Heart right ventricle (tissue), 16 donors: Measurements from ENCODE around the gene CNOT8. TPM values are rescaled to one million over a fixed set of nuclear protein-coding genes. Genes with fewer than 3 reads are reported as not detected.
A peak's percentile ranks its signal among the peaks of the same experiment; 100 is the strongest.

Experiments
- ATAC-seq, 8 donors: fragments of 200-7000 bp; cut with Tn5 transposase; one replicate each; pipeline ENCODE4 v1.9.1; 2020; ENCODE audit warnings: mild to moderate bottlenecking in 8 of 8, moderate library complexity in 8 of 8, moderate number of reproducible peaks in 1 of 8
- DNase-seq, 2 donors: peaks; one replicate each; pipeline ENCODE4 v3.0.0-alpha.2; 2020
- H3K27ac ChIP-seq, 10 donors: fragments of 200-600 bp; sonication (generic) in 2 of 10; one replicate each; pipeline versions ENCODE4 v1.5.0 to v1.8.0; 2020 to 2022; ENCODE audit warnings: mild to moderate bottlenecking in 3 of 10
- H3K27me3 ChIP-seq, 7 donors: fragments of 200-600 bp; one replicate each; pipeline ENCODE4 v1.8.0; 2021 to 2022; ENCODE audit warnings: mild to moderate bottlenecking in 2 of 7
- H3K36me3 ChIP-seq, 9 donors: fragments of 200-600 bp; sonication (generic) in 1 of 9; one replicate each; pipeline versions ENCODE4 v1.5.0 to v1.8.0; 2020 to 2022; ENCODE audit warnings: mild to moderate bottlenecking in 2 of 9
- H3K4me1 ChIP-seq, 9 donors: fragments of 200-600 bp; sonication (generic) in 1 of 9; one replicate each; pipeline versions ENCODE4 v1.5.0 to v1.8.0; 2020 to 2022; ENCODE audit warnings: mild to moderate bottlenecking in 4 of 9
- H3K4me3 ChIP-seq, 10 donors: fragments of 200-600 bp; sonication (generic) in 2 of 10; one replicate each; pipeline versions ENCODE4 v1.5.0 to v1.8.0; 2020 to 2022; ENCODE audit warnings: mild to moderate bottlenecking in 7 of 10, moderate library complexity in 2 of 10
- H3K9me3 ChIP-seq, 11 donors: fragments of 200-600 bp in 10 of 11; sonication (generic) in 2 of 11; one replicate each; pipeline versions ENCODE4 v1.5.0 to v1.8.0; 2013 to 2022; ENCODE audit warnings: mild to moderate bottlenecking in 2 of 11, control low read depth in 1 of 11, moderate library complexity in 1 of 11
- CTCF ChIP-seq, 9 donors: fragments of 200-600 bp; sonication (generic) in 2 of 9; IDR thresholded peaks; one replicate each; pipeline versions ENCODE4 v1.5.0 to v1.8.0; 2021 to 2022; ENCODE audit warnings: antibody characterized with exemption in 9 of 9, mild to moderate bottlenecking in 5 of 9, moderate library complexity in 1 of 9
- WGBS, 2 donors: extraction: QIAGEN DNeasy Blood & Tissue Kit; methylation state at CpG; one replicate each; pipeline ENCODE4 v1.1.7; 2013; ENCODE audit warnings: inconsistent platforms in 1 of 2; 5-methylcytosine and 5-hydroxymethylcytosine counted together
- intact Hi-C, 10 donors: fragments of 100-400 bp; cut with DNase I; formaldehyde crosslinking; loops; one replicate each; pipeline versions ENCODE4 v1.11.1 to v1.14.2; 2022
- polyA plus RNA-seq, 2 donors: library from polyadenylated mRNA; stranded (reverse); fragments of 200-250 nt; gene quantifications; one replicate each; pipeline ENCODE4 v1.2.3, GENCODE V29; 2013
- total RNA-seq, 10 donors: library from RNA; stranded (reverse); fragmentation: NEBNext Ultra II Directional in 3 of 10; extraction: Animal tissue kit (Norgen Biotek cat#: 25700) in 3 of 10; gene quantifications; one replicate each; pipeline versions ENCODE4 v1.2.1 to v1.2.4, GENCODE V29; 2021 to 2023
- donor health status: Arrhythmogenic right ventricular cardiomyopathy.
- donor health status: ischemic (EF 13 %, LVEDD 7.1; RV severe dilation, severe dysfunction).
- donor health status: healthy with polysubstance abuse.
- donor health status: DM: no; HTN: yes; CAD: no.
- donor health status: DM: no; HTN: no; CAD: no.
- donor health status: ischemic (EF 25% LVEDD 6.9; RV normal size, moderate dysfunction).
- donor health status: ischemic (EF 25% LVEDD 5.7; RV mildly dilated, moderate dysfunction).
- donor health status: healthy.
- donor health status: DM: yes; HTN: yes; CAD: no.
- donor health status: Ischemic cardiomyopathy.
- donor health status: ischemic (EF 35%, LVEDD 5.7; RV mildly dilated, moderate dysfunction).
- donor health status: nonischemic (EF 11% LVEDD 7.7; RV severe dilation, severe dysfunction).
- donor health status: DM: yes; HTN: yes; CAD: no.
- donor health status: PGD.
- donor health status: ischemic (EF 29% LVEDD 5.4; RV normal size, mild dysfunction).
- donor health status: nonischemic (EF 23%, LVEDD 6.1; RV moderate dilation, normal function).

Gene CNOT8
- total and polyA plus RNA-seq, 12 donors: 20.9 to 29.8 (median 22.1) TPM

- intact Hi-C loops: no loop called here
- H3K9me3 ChIP-seq: peaks cover 0 to 20% (median 9%) of the 10 kb centered on the region in 11 donors
- H3K36me3 ChIP-seq: peaks cover 0 to 93% (median 56%) of the 10 kb centered on the region in 9 donors
- TF ChIP-seq CTCF (IDR thresholded peaks at IDR 0.05): no peak
- H3K27me3 ChIP-seq: no peaks in the 10 kb centered on the region
- H3K27ac ChIP-seq: peak overlapping the region in 1 of 10 donors; percentile 71
- no peak overlapping the region for H3K4me3 ChIP-seq
- H3K4me1 ChIP-seq: peaks cover 0 to 3% (median 0%) of the 10 kb centered on the region in 9 donors
- no peak for ATAC-seq
- DNase-seq: no peak
- 85 to 87% methylated on average over 5 of the region's 5 CpGs for WGBS, 2 donors
Observed at GRCh38 chr5:154873791-154874331, 15.4 kb downstream of the CNOT8 start.

- no peak for TF ChIP-seq CTCF (IDR thresholded peaks at IDR 0.05)
- peaks cover 0 to 60% (median 32%) of the 10 kb centered on the region in 9 donors for H3K36me3 ChIP-seq
- no peak overlapping the region for H3K4me3 ChIP-seq
- peaks cover 0 to 20% (median 5%) of the 10 kb centered on the region in 9 donors for H3K4me1 ChIP-seq
- no peaks in the 10 kb centered on the region for H3K27me3 ChIP-seq
- peak overlapping the region in 1 of 10 donors; percentile 75 for H3K27ac ChIP-seq
- no peak for ATAC-seq
- no peak for DNase-seq
- peaks cover 0 to 33% (median 11%) of the 10 kb centered on the region in 11 donors for H3K9me3 ChIP-seq
- intact Hi-C loops: no loop called here
- WGBS, 2 donors: 94 to 96% methylated on average over 14 of the region's 14 CpGs
Observed at GRCh38 chr5:154878642-154879335, 20.4 kb downstream of the CNOT8 start.

- Histone ChIP-seq H3K9me3 (peaks cover 0 to 62% (median 34%) of the 10 kb centered on the region in 11 donors), H3K27ac (peak overlapping the region in 9 of 10 donors; percentile 41 to 82 (median 64))
Observed at GRCh38 chr5:154881986-154882385, 23.6 kb downstream of the CNOT8 start.

GRCh38 chr5:154884424-154884823, 26.0 kb downstream of the CNOT8 start:
- no peak overlapping the region for H3K27ac ChIP-seq
- H3K9me3 ChIP-seq: peaks cover 0 to 53% (median 25%) of the 10 kb centered on the region in 11 donors
- no peaks in the 10 kb centered on the region for H3K27me3 ChIP-seq
- TF ChIP-seq CTCF (IDR thresholded peaks at IDR 0.05): no peak
- peaks cover 0 to 55% (median 36%) of the 10 kb centered on the region in 9 donors for H3K36me3 ChIP-seq
- no peak for ATAC-seq
- no peak overlapping the region for H3K4me3 ChIP-seq
- peaks cover 0 to 20% (median 7%) of the 10 kb centered on the region in 9 donors for H3K4me1 ChIP-seq
- intact Hi-C loops: no loop called here
- no peak for DNase-seq
- 85 to 91% methylated on average over 8 of the region's 8 CpGs for WGBS, 2 donors

More at GRCh38 chr5:154881986-154882385, 23.6 kb downstream of the CNOT8 start:
- intact Hi-C loops: no loop called here
- Histone ChIP-seq H3K4me3 (no peak overlapping the region), H3K36me3 (peaks cover 0 to 53% (median 18%) of the 10 kb centered on the region in 9 donors), H3K27me3 (no peaks in the 10 kb centered on the region), H3K4me1 (peaks cover 0 to 20% (median 7%) of the 10 kb centered on the region in 9 donors)
- no peak for DNase-seq
- WGBS, 2 donors: 57 to 81% methylated on average over 4 of the region's 4 CpGs
- ATAC-seq: peak in 7 of 8 donors; percentile 42 to 87 (median 73)
- TF ChIP-seq CTCF (IDR thresholded peaks at IDR 0.05): no peak
